HUES64 (cell line): ENCODE results near the gene SH3D21.
A peak's percentile ranks its signal among the peaks of the same experiment; 100 is the strongest.

ENCODE experiments used
- H3K27ac ChIP-seq: 2 replicates; pipeline ENCODE4 v1.7.0; 2013; ENCODE audit warnings: low read depth, low read length, inconsistent platforms
- H3K27me3 ChIP-seq: 2 replicates; pipeline ENCODE4 v1.6.1; 2013; ENCODE audit warnings: mild to moderate bottlenecking, low read length; ENCODE audit not compliant: insufficient read depth
- H3K36me3 ChIP-seq: 2 replicates; pipeline ENCODE4 v1.6.1; 2013; ENCODE audit warnings: mild to moderate bottlenecking, low read length; ENCODE audit not compliant: insufficient read depth
- H3K4me1 ChIP-seq: 2 replicates; pipeline ENCODE4 v1.6.1; 2013; ENCODE audit warnings: mild to moderate bottlenecking, low read length, moderate library complexity; ENCODE audit not compliant: insufficient read depth
- H3K4me3 ChIP-seq: 2 replicates; pipeline ENCODE4 v1.5.1; 2013; ENCODE audit warnings: mild to moderate bottlenecking, low read length, moderate library complexity
- H3K9ac ChIP-seq: 2 replicates; pipeline ENCODE4 v1.6.1; 2013; ENCODE audit warnings: mild to moderate bottlenecking, low read depth, low read length
- H3K9me3 ChIP-seq: 2 replicates; pipeline ENCODE4 v1.6.1; 2013; ENCODE audit warnings: low read depth, low read length; ENCODE audit not compliant: insufficient read depth
- WGBS: fragments of 150-250, 120-280 bp; methylation state at CpG from one replicate; pipeline ENCODE4 v1.1.7; 2013; ENCODE audit warnings: missing lambda C conversion rate; 5-methylcytosine and 5-hydroxymethylcytosine counted together

Gene SH3D21

GRCh38 chr1:36322041-36322785, 16.0 kb downstream of the SH3D21 start:
- Histone ChIP-seq H3K27ac (peak overlapping the region; percentile 67; the same call in 1 of the 2 replicates), H3K9me3 (no peaks in the 10 kb centered on the region), H3K27me3 (peaks cover 48% of the 10 kb centered on the region), H3K4me3 (peak overlapping the region; percentile 62), H3K4me1 (peaks cover 12% of the 10 kb centered on the region; the same call in 1 of the 2 replicates), H3K36me3 (no peaks in the 10 kb centered on the region), H3K9ac (peak overlapping the region; percentile 60; the same call in 1 of the 2 replicates)
- WGBS, result 7% methylated on average over 67 of the region's 67 CpGs

DNA sequence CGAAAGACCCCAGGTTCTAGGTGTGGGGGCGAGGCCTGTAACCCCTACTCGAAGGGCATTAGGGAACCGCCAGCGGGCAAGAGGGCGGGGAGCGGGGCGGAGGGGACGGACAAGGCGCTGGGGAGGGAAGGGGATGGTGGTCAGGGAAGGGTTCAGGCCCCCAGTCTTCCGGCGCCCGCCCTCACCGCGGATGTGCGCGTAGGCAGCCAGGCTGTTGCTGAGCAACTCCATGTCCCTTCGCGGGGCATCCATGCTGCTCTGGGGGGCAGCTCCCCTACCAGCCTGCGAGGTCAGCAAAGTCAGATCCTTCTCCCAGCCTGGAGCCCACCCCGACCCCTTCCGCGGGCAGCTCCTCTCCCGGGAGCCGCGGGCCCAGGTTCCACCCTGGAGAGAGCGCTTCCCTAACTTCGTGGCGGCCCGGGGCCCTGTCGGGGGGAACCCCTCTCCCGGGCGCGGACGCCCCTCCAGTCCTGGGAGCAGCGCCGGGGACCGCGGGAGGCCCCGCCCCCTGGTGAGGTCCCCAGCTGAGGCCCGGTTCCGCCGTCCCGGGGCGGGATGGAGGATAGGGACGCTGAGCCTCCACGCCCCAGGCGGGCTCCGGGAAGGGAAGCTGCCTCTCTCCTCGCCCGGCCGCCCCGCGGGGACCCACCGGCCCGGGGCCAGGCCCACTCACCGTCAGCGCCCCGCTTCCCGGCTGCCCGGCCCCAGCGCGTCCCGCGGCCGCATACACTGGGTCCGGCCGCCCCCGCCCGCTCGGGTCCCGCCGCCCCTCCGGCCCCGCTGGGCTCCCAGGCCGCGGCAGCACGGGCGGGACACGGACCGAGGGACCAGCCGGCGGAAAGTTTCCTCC, 16.8 kb downstream of the SH3D21 start:
- under 1% methylated on average over 83 of the region's 83 CpGs for WGBS
- peak overlapping the region; percentile 59 for H3K9ac ChIP-seq
- H3K27me3 ChIP-seq, result peaks cover 48% of the 10 kb centered on the region
- H3K4me1 ChIP-seq, result peaks cover 12% of the 10 kb centered on the region; the same call in 1 of the 2 replicates
- no peaks in the 10 kb centered on the region for H3K9me3 ChIP-seq
- H3K4me3 ChIP-seq, result peak overlapping the region; percentile 62
- H3K36me3 ChIP-seq, result no peaks in the 10 kb centered on the region
- H3K27ac ChIP-seq, result no peak overlapping the region

DNA sequence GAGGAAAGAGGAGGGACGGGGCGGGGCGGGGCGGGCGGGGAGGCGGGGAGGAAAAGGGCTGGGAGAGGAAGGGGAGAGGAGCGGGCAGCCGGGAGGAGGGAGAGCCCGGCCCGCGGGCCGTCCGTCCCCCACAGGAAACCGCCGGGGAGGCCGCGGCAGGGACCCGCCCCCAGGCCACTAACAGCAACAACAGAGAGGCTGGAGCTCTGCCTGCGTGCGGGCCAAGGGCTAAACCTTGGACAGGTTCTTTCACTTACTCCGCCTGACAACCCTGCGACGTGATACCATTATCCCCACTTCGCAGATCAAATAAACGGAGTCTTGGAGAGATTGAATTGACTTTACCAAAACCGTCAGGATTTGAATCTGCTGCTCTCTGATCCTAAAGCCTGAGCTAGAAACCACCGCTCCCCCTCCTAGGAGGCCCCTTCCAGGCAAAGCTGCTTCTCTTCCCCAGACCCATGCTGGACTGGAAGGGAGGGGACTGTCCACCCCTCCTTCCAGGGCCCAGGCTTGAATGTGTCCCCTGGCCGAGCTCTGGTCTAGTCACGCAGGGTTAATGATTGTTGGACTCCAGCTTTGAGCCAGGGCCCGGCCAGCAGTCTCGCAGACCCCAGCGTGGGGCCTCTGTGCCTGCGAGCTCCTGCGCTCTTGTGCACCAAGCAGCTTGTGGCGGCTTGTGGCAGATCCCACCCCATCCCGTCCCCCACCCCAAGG, 17.6 kb downstream of the SH3D21 start, which contains the start of gene EVA1B:
Gene EVA1B (minus strand): TSS at position 10 of the 717 bp plus-strand sequence. CDS start 608 bp downstream, outside the sequence.
- WGBS, result 3% methylated on average over 36 of the region's 36 CpGs

DNA sequence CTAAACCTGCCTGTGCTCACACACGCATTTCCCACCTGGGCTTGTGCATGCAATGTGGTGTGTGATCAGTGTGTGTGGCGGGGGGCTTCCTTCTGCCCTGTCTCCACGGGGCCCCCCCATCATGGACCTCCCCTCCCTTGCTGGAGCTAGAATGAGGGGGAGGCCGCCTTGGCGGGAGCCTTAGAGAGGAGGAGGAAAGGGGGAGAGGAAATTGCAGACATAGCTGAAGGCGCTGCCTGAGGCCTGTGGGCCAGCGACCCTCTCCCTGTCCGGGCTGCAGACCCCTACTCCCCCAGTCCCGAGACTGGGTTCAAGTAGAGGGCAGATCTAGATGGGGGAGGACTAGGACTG, 18.2 kb downstream of the SH3D21 start:
- no peak overlapping the region for H3K27ac ChIP-seq
- H3K9ac ChIP-seq, result no peak overlapping the region
- peaks cover 48% of the 10 kb centered on the region for H3K27me3 ChIP-seq
- peaks cover 14% of the 10 kb centered on the region; the same call in 1 of the 2 replicates for H3K4me1 ChIP-seq
- 41% methylated on average over 6 of the region's 9 CpGs for WGBS
- no peaks in the 10 kb centered on the region for H3K9me3 ChIP-seq
- H3K4me3 ChIP-seq, result peak overlapping the region; percentile 62
- H3K36me3 ChIP-seq, result no peaks in the 10 kb centered on the region

More for the DNA sequence above, 17.6 kb downstream of the SH3D21 start, which contains the start of gene EVA1B:
- Histone ChIP-seq H3K27me3 (peaks cover 48% of the 10 kb centered on the region), H3K9me3 (no peaks in the 10 kb centered on the region), H3K4me3 (peak within 1 kb of the TSS; percentile 62), H3K9ac (peak within 1 kb of the TSS; percentile 59), H3K27ac (peak within 1 kb of the TSS; percentile 5; the same call in 1 of the 2 replicates), H3K36me3 (no peaks in the 10 kb centered on the region), H3K4me1 (peaks cover 12% of the 10 kb centered on the region; the same call in 1 of the 2 replicates)

DNA sequence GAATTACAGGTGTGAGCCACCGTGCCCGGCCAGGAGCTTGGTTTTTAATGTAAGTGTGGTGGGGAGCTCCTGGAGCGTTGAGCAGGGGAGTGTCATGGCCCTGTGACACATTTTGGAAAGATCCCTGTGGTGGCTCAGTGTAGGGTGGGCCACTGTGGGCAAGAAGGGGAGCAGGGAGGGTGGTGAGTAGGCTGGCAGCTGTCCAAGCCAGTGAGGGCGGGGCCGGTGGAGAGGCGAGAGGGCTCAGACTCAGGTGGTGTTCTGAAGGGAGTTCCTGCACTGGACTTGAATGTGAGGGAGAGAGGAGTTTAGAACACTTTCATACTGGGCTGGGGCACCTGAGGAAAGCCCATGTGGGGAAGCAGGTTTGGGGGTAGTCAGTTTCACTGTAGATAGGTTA, 20.3 kb downstream of the SH3D21 start:
- Histone ChIP-seq H3K9me3 (no peaks in the 10 kb centered on the region), H3K27me3 (peaks cover 31% of the 10 kb centered on the region), H3K4me3 (no peak overlapping the region), H3K4me1 (peaks cover 16% of the 10 kb centered on the region; the same call in 1 of the 2 replicates), H3K27ac (no peak overlapping the region), H3K36me3 (no peaks in the 10 kb centered on the region), H3K9ac (no peak overlapping the region)
- WGBS, result 94% methylated on average over 6 of the region's 6 CpGs

GRCh38 chr1:36327421-36328087, 21.4 kb downstream of the SH3D21 start:
- Histone ChIP-seq H3K4me3 (no peak overlapping the region), H3K9ac (no peak overlapping the region), H3K9me3 (no peaks in the 10 kb centered on the region), H3K36me3 (no peaks in the 10 kb centered on the region), H3K27ac (no peak overlapping the region), H3K27me3 (peaks cover 21% of the 10 kb centered on the region), H3K4me1 (peaks cover 11% of the 10 kb centered on the region; the same call in 1 of the 2 replicates)
- WGBS, result 92% methylated on average over 9 of the region's 9 CpGs

GRCh38 chr1:36328088-36328480, 21.9 kb downstream of the SH3D21 start:
- Histone ChIP-seq H3K27ac (no peak overlapping the region), H3K9ac (no peak overlapping the region), H3K27me3 (peaks cover 15% of the 10 kb centered on the region), H3K4me3 (no peak overlapping the region), H3K4me1 (peaks cover 11% of the 10 kb centered on the region; the same call in 1 of the 2 replicates), H3K9me3 (no peaks in the 10 kb centered on the region), H3K36me3 (no peaks in the 10 kb centered on the region)
- WGBS, result 88% methylated on average over 6 of the region's 6 CpGs

DNA sequence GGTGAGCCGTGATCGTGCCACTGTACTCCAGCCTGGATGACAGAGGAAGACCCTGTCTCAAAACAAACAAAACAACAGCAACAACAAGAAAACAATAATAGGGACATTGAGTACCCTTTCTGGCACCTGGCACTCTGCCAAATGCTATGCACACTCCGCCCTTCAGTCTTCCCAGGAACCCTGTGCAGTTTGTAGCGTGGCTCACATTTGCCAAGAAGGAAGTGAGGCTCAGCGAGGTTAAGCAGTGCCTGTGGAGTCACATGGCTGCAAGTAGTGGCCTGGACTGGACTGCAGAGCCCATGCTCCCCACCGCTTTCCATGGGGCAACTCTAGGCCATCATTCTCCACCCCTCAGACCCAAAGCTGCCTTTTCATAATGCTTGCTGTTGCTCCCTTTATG, 22.5 kb downstream of the SH3D21 start:
- H3K27me3 ChIP-seq, result peaks cover 14% of the 10 kb centered on the region
- H3K27ac ChIP-seq, result no peak overlapping the region
- WGBS, result 92% methylated on average over 6 of the region's 6 CpGs
- H3K9me3 ChIP-seq, result no peaks in the 10 kb centered on the region
- no peaks in the 10 kb centered on the region for H3K36me3 ChIP-seq
- no peak overlapping the region for H3K9ac ChIP-seq
- H3K4me3 ChIP-seq, result no peak overlapping the region
- H3K4me1 ChIP-seq, result peaks cover 11% of the 10 kb centered on the region; the same call in 1 of the 2 replicates

GRCh38 chr1:36329817-36330216, 23.6 kb downstream of the SH3D21 start:
- no peaks in the 10 kb centered on the region for H3K36me3 ChIP-seq
- H3K4me1 ChIP-seq, result peaks cover 5% of the 10 kb centered on the region; the same call in 1 of the 2 replicates
- H3K27ac ChIP-seq, result no peak overlapping the region
- peaks cover 4% of the 10 kb centered on the region for H3K27me3 ChIP-seq
- WGBS, result 92% methylated on average over 9 of the region's 9 CpGs
- H3K4me3 ChIP-seq, result no peak overlapping the region
- H3K9me3 ChIP-seq, result no peaks in the 10 kb centered on the region
- H3K9ac ChIP-seq, result no peak overlapping the region

DNA sequence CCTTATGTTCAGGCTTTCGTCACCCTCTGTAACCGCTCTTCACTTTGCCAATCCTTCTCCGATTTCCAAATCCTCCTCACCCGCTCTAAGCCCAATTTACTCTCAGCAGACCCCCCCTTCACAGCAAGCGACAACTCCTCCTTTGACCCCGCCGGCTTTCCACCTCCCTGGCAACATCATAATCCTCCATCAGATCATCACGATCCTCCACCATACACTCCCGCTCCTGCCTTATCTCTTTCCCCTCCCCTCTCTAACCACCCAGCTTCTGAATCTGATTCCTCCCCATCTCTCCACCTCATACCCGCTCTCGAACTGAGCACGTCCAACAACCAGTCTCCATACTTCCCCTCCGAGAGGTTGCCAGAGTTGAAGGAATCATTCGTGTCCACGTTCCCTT, 24.8 kb downstream of the SH3D21 start:
- no peaks in the 10 kb centered on the region for H3K36me3 ChIP-seq
- H3K4me1 ChIP-seq, result peaks cover 5% of the 10 kb centered on the region; the same call in 1 of the 2 replicates
- WGBS, result 92% methylated on average over 15 of the region's 15 CpGs

More for the DNA sequence above, 24.8 kb downstream of the SH3D21 start:
- Histone ChIP-seq H3K27me3 (no peaks in the 10 kb centered on the region; the same call in 1 of the 2 replicates), H3K4me3 (no peak overlapping the region), H3K27ac (no peak overlapping the region), H3K9me3 (no peaks in the 10 kb centered on the region), H3K9ac (no peak overlapping the region)
